ENCODE results near the gene KCNQ2. TPM values are rescaled to one million over a fixed set of nuclear protein-coding genes. Genes with fewer than 3 reads are reported as not detected.
"Not testable (repeated sequence)": the region's sequence is repeated elsewhere in the genome, so short reads cannot be mapped to it uniquely, and the experiment has no call there.

The KCNQ2 gene
- total RNA-seq, 4 donors from 2014 or later = not detected

GRCh38 chr20:63483834-63484233 lies 11.4 kb upstream of the KCNQ2 start:
- no peak for ATAC-seq (ENCODE audit: low FRiP score)
- TF ChIP-seq CTCF (IDR thresholded peaks at IDR 0.05) = no peak
- DNase-seq (ENCODE audit: low spot score) = no peak

- no peak for TF ChIP-seq CTCF (IDR thresholded peaks at IDR 0.05)
- ATAC-seq (ENCODE audit: low FRiP score) (no peak), DNase-seq (ENCODE audit: low spot score) (no peak)
Measured at GRCh38 chr20:63482021-63482587, 9.6 kb upstream of the KCNQ2 start.

GRCh38 chr20:63481503-63481902 lies 9.0 kb upstream of the KCNQ2 start:
- ATAC-seq (ENCODE audit: low FRiP score) = no peak
- TF ChIP-seq CTCF (IDR thresholded peaks at IDR 0.05) = no peak
- no peak for DNase-seq (ENCODE audit: low spot score)

GRCh38 chr20:63479695-63480419 lies 7.4 kb upstream of the KCNQ2 start:
- not testable (repeated sequence) for ATAC-seq (ENCODE audit: low FRiP score); DNase-seq (ENCODE audit: low spot score)

GRCh38 chr20:63478346-63479302 lies 6.2 kb upstream of the KCNQ2 start:
- no peak for TF ChIP-seq CTCF (IDR thresholded peaks at IDR 0.05)
- ATAC-seq (ENCODE audit: low FRiP score) = no peak
- DNase-seq (ENCODE audit: low spot score) = no peak

GRCh38 chr20:63477944-63478343 lies 5.5 kb upstream of the KCNQ2 start:
- ATAC-seq (ENCODE audit: low FRiP score) (no peak), DNase-seq (ENCODE audit: low spot score) (no peak)
- TF ChIP-seq CTCF (IDR thresholded peaks at IDR 0.05) = no peak

GRCh38 chr20:63477061-63477616 lies 4.7 kb upstream of the KCNQ2 start:
- no peak for TF ChIP-seq CTCF (IDR thresholded peaks at IDR 0.05)
- no peak for DNase-seq (ENCODE audit: low spot score)
- no peak for ATAC-seq (ENCODE audit: low FRiP score)
